HEK293T (cell line): ENCODE results near the gene OR2G2.

ENCODE experiments used
- ARNT ChIP-seq: fragments of 450-650 bp; IDR thresholded peaks from 2 replicates; pipeline ENCODE4 v1.6.1; 2017; ENCODE audit warnings: mild to moderate bottlenecking
- CTBP1 ChIP-seq: fragments of 450-650 bp; IDR thresholded peaks from 2 replicates; pipeline ENCODE4 v1.6.1; 2016; ENCODE audit warnings: borderline replicate concordance
- FOXA1 ChIP-seq: fragments of 450-650 bp; IDR thresholded peaks from 2 replicates; pipeline ENCODE4 v1.6.1; 2016; ENCODE audit warnings: mild to moderate bottlenecking
- FOXK2 ChIP-seq: fragments of 450-650 bp; IDR thresholded peaks from 2 replicates; pipeline ENCODE4 v1.6.1; 2016; ENCODE audit warnings: mild to moderate bottlenecking
- FOXM1 ChIP-seq: fragments of 450-650 bp; IDR thresholded peaks from 2 replicates; pipeline ENCODE4 v1.6.1; 2017; ENCODE audit warnings: mild to moderate bottlenecking, borderline replicate concordance
- LEF1 ChIP-seq: fragments of 450-650 bp; IDR thresholded peaks from 2 replicates; pipeline ENCODE4 v1.6.1; 2017; ENCODE audit warnings: mild to moderate bottlenecking, borderline replicate concordance
- SUZ12 ChIP-seq: fragments of 450-650 bp; IDR thresholded peaks from 2 replicates; pipeline ENCODE4 v1.6.1; 2016; ENCODE audit warnings: mild to moderate bottlenecking

- no peak for TF ChIP-seq FOXK2
- no peak for TF ChIP-seq LEF1
- TF ChIP-seq ARNT: no peak
- no peak for TF ChIP-seq FOXM1
- no peak for TF ChIP-seq CTBP1
- no peak for TF ChIP-seq FOXA1
- TF ChIP-seq SUZ12: no peak
Observed at GRCh38 chr1:247588060-247588459, at the start of gene OR2G2.
